ENCODE data around the gene CMTR1.

The CMTR1 gene

GRCh38 chr6:37484786-37485170 lies 51.8 kb downstream of the CMTR1 start:
- Histone ChIP-seq H3K9ac (ENCODE audit: low read length in 2 of 2) (no peak overlapping the region), H3K36me3 (ENCODE audit: control insufficient read depth in 2 of 2, insufficient read depth in 2 of 2, low read length in 2 of 2) (peaks cover 16 to 30% of the 10 kb centered on the region in 2 donors), H3K9me3 (ENCODE audit: control insufficient read depth in 2 of 2, low read length in 2 of 2) (no peaks in the 10 kb centered on the region), H3K4me3 (ENCODE audit: low read length in 2 of 2) (no peak overlapping the region), H3K27ac (ENCODE audit: low read length) (no peak overlapping the region), H3K4me1 (ENCODE audit: control insufficient read depth, insufficient read depth, low read length) (peaks cover 4% of the 10 kb centered on the region), H3K27me3 (ENCODE audit: control insufficient read depth in 1 of 2, insufficient read depth in 2 of 2, low read length in 2 of 2) (no peaks in the 10 kb centered on the region)

GRCh38 chr6:37485291-37485702 lies 52.3 kb downstream of the CMTR1 start:
- Histone ChIP-seq H3K36me3 (ENCODE audit: control insufficient read depth in 2 of 2, insufficient read depth in 2 of 2, low read length in 2 of 2) (peaks cover 16 to 25% of the 10 kb centered on the region in 2 donors), H3K27me3 (ENCODE audit: control insufficient read depth in 1 of 2, insufficient read depth in 2 of 2, low read length in 2 of 2) (no peaks in the 10 kb centered on the region)

DNA sequence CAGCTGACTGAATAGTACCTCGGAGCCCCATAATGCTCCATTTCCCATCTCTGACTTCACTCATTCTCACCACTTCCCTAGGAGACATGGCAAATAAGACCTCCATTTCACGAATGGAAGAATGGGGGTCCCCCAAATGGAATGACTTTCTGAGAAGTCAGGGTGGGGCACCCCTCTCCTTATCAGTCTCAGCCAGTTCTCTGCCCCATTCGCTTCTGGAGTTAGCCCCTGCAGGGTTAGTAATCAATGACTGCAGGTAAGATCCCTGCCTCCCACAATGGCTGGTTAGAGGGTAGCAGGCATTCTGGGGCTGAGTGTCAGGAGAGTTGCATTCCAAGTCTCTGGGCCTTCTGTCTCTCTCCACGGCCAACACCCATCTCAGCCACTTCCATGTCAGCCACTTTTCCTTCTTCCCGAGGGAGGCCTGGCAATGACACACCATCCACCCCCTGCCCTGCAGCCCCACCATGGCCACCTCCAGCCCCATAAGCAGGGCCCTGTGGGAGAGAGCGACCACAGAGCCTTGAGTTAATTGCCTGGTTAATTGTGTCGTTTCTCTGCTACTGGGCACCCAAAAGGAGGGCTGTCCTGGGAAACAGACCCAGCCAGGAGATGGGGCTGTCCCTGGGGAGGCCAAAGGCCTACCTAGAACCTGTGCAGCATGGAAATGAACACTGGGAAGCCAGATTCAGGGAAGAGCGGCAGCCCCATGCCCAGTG lies 53.3 kb downstream of the CMTR1 start:
- Histone ChIP-seq H3K9ac (ENCODE audit: low read length in 2 of 2) (no peak overlapping the region), H3K27ac (ENCODE audit: low read length) (no peak overlapping the region), H3K36me3 (ENCODE audit: control insufficient read depth in 2 of 2, insufficient read depth in 2 of 2, low read length in 2 of 2) (peaks cover 13 to 21% of the 10 kb centered on the region in 2 donors), H3K4me1 (ENCODE audit: control insufficient read depth, insufficient read depth, low read length) (peaks cover 10% of the 10 kb centered on the region), H3K27me3 (ENCODE audit: control insufficient read depth in 1 of 2, insufficient read depth in 2 of 2, low read length in 2 of 2) (no peaks in the 10 kb centered on the region), H3K4me3 (ENCODE audit: low read length in 2 of 2) (no peak overlapping the region), H3K9me3 (ENCODE audit: control insufficient read depth in 2 of 2, low read length in 2 of 2) (no peaks in the 10 kb centered on the region)

More at GRCh38 chr6:37485291-37485702, 52.3 kb downstream of the CMTR1 start:
- Histone ChIP-seq H3K4me3 (ENCODE audit: low read length in 2 of 2) (no peak overlapping the region), H3K9me3 (ENCODE audit: control insufficient read depth in 2 of 2, low read length in 2 of 2) (no peaks in the 10 kb centered on the region), H3K27ac (ENCODE audit: low read length) (no peak overlapping the region), H3K9ac (ENCODE audit: low read length in 2 of 2) (no peak overlapping the region), H3K4me1 (ENCODE audit: control insufficient read depth, insufficient read depth, low read length) (peaks cover 7% of the 10 kb centered on the region)

DNA sequence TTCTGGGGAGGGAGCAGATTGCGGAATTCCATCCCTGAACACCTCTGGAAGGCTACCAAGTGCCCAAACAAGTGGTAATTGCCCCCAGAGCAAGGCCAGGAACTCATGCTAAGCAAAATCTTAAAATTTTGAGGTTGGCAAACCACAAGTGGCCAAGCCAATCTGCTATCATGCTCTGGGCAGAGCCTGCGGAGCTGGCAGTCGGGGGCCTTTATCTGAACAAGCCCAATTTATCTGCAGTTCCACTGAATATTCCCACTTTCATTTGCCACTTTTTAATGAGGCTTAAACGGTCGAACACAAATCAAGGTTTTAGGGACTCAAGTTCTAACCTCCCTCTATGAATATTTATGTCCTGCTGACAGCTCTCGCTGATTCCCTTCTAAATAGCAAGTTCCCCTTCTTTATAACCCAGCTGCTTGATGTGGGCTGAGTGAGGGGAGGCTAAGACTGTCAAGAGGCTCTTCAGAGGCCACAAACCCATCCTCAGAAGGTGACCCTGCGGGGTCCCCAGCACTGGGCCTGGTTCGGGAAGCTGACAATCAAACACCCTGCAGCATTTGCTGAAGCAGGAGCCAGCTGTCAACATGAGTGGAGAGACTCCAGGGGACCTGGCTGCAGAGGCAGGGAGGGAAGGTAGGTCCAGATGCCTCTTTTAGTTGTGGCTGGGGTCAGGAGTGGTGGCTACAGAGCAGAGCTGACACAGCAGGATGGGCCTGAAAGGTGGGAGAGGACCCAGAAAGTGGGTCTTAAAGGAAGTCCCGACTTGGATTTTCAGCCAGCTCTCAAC lies 54.8 kb downstream of the CMTR1 start:
- Histone ChIP-seq H3K9me3 (ENCODE audit: control insufficient read depth in 2 of 2, low read length in 2 of 2) (no peaks in the 10 kb centered on the region), H3K27me3 (ENCODE audit: control insufficient read depth in 1 of 2, insufficient read depth in 2 of 2, low read length in 2 of 2) (no peaks in the 10 kb centered on the region), H3K4me1 (ENCODE audit: control insufficient read depth, insufficient read depth, low read length) (peaks cover 12% of the 10 kb centered on the region), H3K27ac (ENCODE audit: low read length) (no peak overlapping the region), H3K9ac (ENCODE audit: low read length in 2 of 2) (no peak overlapping the region), H3K36me3 (ENCODE audit: control insufficient read depth in 2 of 2, insufficient read depth in 2 of 2, low read length in 2 of 2) (peaks cover 4 to 11% of the 10 kb centered on the region in 2 donors), H3K4me3 (ENCODE audit: low read length in 2 of 2) (no peak overlapping the region)

GRCh38 chr6:37488476-37488875 lies 55.5 kb downstream of the CMTR1 start:
- Histone ChIP-seq H3K4me1 (ENCODE audit: control insufficient read depth, insufficient read depth, low read length) (peaks cover 12% of the 10 kb centered on the region), H3K4me3 (ENCODE audit: low read length in 2 of 2) (no peak overlapping the region), H3K27ac (ENCODE audit: low read length) (no peak overlapping the region), H3K27me3 (ENCODE audit: control insufficient read depth in 1 of 2, insufficient read depth in 2 of 2, low read length in 2 of 2) (no peaks in the 10 kb centered on the region), H3K9ac (ENCODE audit: low read length in 2 of 2) (no peak overlapping the region), H3K9me3 (ENCODE audit: control insufficient read depth in 2 of 2, low read length in 2 of 2) (no peaks in the 10 kb centered on the region), H3K36me3 (ENCODE audit: control insufficient read depth in 2 of 2, insufficient read depth in 2 of 2, low read length in 2 of 2) (peaks cover 0 to 6% of the 10 kb centered on the region in 2 donors)

- Histone ChIP-seq H3K9me3 (ENCODE audit: control insufficient read depth in 2 of 2, low read length in 2 of 2) (no peaks in the 10 kb centered on the region), H3K27ac (ENCODE audit: low read length) (no peak overlapping the region), H3K27me3 (ENCODE audit: control insufficient read depth in 1 of 2, insufficient read depth in 2 of 2, low read length in 2 of 2) (no peaks in the 10 kb centered on the region), H3K4me1 (ENCODE audit: control insufficient read depth, insufficient read depth, low read length) (peaks cover 12% of the 10 kb centered on the region), H3K4me3 (ENCODE audit: low read length in 2 of 2) (no peak overlapping the region), H3K9ac (ENCODE audit: low read length in 2 of 2) (no peak overlapping the region), H3K36me3 (ENCODE audit: control insufficient read depth in 2 of 2, insufficient read depth in 2 of 2, low read length in 2 of 2) (peaks cover 0 to 2% of the 10 kb centered on the region in 2 donors)
Measured at GRCh38 chr6:37489697-37490336, 56.8 kb downstream of the CMTR1 start.

DNA sequence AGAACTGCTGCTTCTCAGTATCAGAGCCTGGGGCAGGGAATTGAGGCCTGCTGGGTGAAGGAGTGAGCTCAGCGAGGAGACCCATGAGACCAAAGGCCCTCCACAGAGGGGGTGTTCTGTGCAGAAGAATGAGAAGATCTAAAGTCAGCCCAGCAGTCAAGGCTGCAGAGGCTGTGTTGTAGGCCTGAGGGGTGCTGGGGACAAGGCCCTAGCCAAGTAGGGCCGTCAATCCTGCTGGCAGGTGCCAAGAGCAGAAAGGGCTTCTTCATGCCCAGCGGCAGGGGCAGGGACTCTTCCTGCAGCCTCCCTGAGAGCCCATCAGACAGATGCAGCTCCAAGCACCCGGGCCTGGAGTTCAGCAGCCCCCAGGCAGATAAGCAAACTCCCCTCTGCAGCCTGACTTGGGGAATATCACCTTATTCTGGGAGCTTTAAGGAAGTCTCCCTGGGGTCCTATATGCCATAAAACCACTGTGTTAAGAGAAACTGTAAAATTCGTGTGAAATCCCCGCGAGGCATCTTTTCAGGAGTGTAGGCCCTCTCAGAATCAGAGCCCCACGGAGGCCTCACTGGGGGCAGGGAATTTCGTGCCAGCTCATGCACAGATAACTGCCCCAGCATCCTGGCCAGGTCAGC lies 57.6 kb downstream of the CMTR1 start:
- H3K9me3 ChIP-seq (ENCODE audit: control insufficient read depth in 2 of 2, low read length in 2 of 2): no peaks in the 10 kb centered on the region
- H3K9ac ChIP-seq (ENCODE audit: low read length in 2 of 2): no peak overlapping the region
- no peak overlapping the region for H3K4me3 ChIP-seq (ENCODE audit: low read length in 2 of 2)
- H3K27me3 ChIP-seq (ENCODE audit: control insufficient read depth in 1 of 2, insufficient read depth in 2 of 2, low read length in 2 of 2): no peaks in the 10 kb centered on the region
- H3K4me1 ChIP-seq (ENCODE audit: control insufficient read depth, insufficient read depth, low read length): peaks cover 12% of the 10 kb centered on the region
- peaks cover 0 to 2% of the 10 kb centered on the region in 2 donors for H3K36me3 ChIP-seq (ENCODE audit: control insufficient read depth in 2 of 2, insufficient read depth in 2 of 2, low read length in 2 of 2)
- H3K27ac ChIP-seq (ENCODE audit: low read length): no peak overlapping the region

- no peak overlapping the region for H3K27ac ChIP-seq (ENCODE audit: low read length)
- no peaks in the 10 kb centered on the region for H3K9me3 ChIP-seq (ENCODE audit: control insufficient read depth in 2 of 2, low read length in 2 of 2)
- H3K9ac ChIP-seq (ENCODE audit: low read length in 2 of 2): no peak overlapping the region
- H3K4me1 ChIP-seq (ENCODE audit: control insufficient read depth, insufficient read depth, low read length): peaks cover 12% of the 10 kb centered on the region
- H3K36me3 ChIP-seq (ENCODE audit: control insufficient read depth in 2 of 2, insufficient read depth in 2 of 2, low read length in 2 of 2): no peaks in the 10 kb centered on the region
- H3K27me3 ChIP-seq (ENCODE audit: control insufficient read depth in 1 of 2, insufficient read depth in 2 of 2, low read length in 2 of 2): no peaks in the 10 kb centered on the region
- H3K4me3 ChIP-seq (ENCODE audit: low read length in 2 of 2): no peak overlapping the region
Measured at GRCh38 chr6:37491171-37491829, 58.3 kb downstream of the CMTR1 start.

GRCh38 chr6:37491830-37492208 lies 58.8 kb downstream of the CMTR1 start:
- H3K27ac ChIP-seq (ENCODE audit: low read length): no peak overlapping the region
- peaks cover 12% of the 10 kb centered on the region for H3K4me1 ChIP-seq (ENCODE audit: control insufficient read depth, insufficient read depth, low read length)
- H3K36me3 ChIP-seq (ENCODE audit: control insufficient read depth in 2 of 2, insufficient read depth in 2 of 2, low read length in 2 of 2): no peaks in the 10 kb centered on the region
- H3K27me3 ChIP-seq (ENCODE audit: control insufficient read depth in 1 of 2, insufficient read depth in 2 of 2, low read length in 2 of 2): no peaks in the 10 kb centered on the region
- no peak overlapping the region for H3K4me3 ChIP-seq (ENCODE audit: low read length in 2 of 2)
- H3K9ac ChIP-seq (ENCODE audit: low read length in 2 of 2): no peak overlapping the region
- no peaks in the 10 kb centered on the region for H3K9me3 ChIP-seq (ENCODE audit: control insufficient read depth in 2 of 2, low read length in 2 of 2)

All from stomach smooth muscle (tissue), 2 donors.